ENCODE measurements around the gene PHAF1. TPM values are rescaled to one million over a fixed set of nuclear protein-coding genes. Genes with fewer than 3 reads are reported as not detected.

Gene PHAF1
- total and polyA plus RNA-seq, 2 of the 8 experiments (the other 6 are each of a cell fraction or from before 2014, with no cell fraction given), result 18.6 to 26.4 TPM

- TF ChIP-seq EZH2 (IDR thresholded peaks at IDR 0.05; ENCODE audit: low read depth, low read length, severe bottlenecking) (no peak), BACH1 (IDR thresholded peaks at IDR 0.05; ENCODE audit: low read length) (no peak), CTBP2 (IDR thresholded peaks at IDR 0.05; ENCODE audit: borderline replicate concordance, insufficient read depth, insufficient read length, low read length) (no peak), MAFK (IDR thresholded peaks at IDR 0.05; ENCODE audit: low read depth, low read length) (no peak), CBX5 (IDR thresholded peaks at IDR 0.05; ENCODE audit: low read depth, low read length) (no peak), NANOG (IDR thresholded peaks at IDR 0.05; ENCODE audit: insufficient read depth, low read depth, low read length, poor library complexity, severe bottlenecking) (no peak), BCL11A (IDR thresholded peaks at IDR 0.05; ENCODE audit: low read depth in 2 of 2, low read length in 2 of 2) (no peak), CREB1 (IDR thresholded peaks at IDR 0.05) (no peak)
Observed at GRCh38 chr16:67147437-67148140, 37.8 kb downstream of the PHAF1 start (continued).

All from H1 (cell line).